NCI-H446 (cell line): Measurements from ENCODE around the gene CELF5.

ENCODE experiments used
- DNase-seq, 2 experiments: peaks; one replicate each; lab custom pipeline; 2025; lab: John Stamatoyannopoulos, UW

The CELF5 gene

GRCh38 chr19:3344608-3345598 is 120.4 kb downstream of the CELF5 start:
- DNase-seq = no peak

DNA sequence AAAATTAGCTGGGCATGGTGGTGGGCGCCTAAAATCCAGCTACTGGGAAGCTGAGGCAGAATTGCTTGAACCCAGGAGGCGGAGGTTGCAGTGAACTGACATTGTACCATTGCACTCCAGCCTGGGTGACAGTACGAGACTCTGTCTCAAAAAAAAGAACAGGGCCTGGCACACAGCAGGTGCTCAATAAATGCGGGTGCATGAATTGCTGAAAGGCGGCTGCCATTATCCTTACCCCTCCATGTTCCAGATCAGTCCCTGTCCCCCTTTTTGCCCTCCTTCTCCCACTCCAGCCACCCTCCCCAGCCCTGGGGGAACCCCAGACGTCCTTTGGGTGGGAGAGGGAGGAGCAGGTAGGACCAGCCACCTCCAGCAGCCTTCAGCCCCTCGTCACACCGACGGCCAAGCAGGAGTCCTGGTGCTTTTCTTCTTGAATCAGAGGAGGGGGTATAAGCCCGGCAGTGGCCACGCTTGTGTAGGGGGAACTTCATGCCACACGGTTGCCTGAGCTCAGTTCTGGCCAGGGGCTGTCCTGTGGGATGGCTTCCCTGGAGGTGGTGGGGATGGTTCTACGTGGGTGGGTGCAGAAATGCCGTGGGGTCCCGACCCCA is 121.5 kb downstream of the CELF5 start:
- no peak for DNase-seq
